Neural progenitor cell (in vitro differentiated cells): Measurements from ENCODE around the gene EDDM3A.

ENCODE experiments used
- EZH2 ChIP-seq: fragments of 200-600 bp; sonication (generic); IDR thresholded peaks from 2 replicates; pipeline ENCODE4 v1.6.1; 2017; ENCODE audit warnings: antibody characterized with exemption, mild to moderate bottlenecking, moderate library complexity
- EZH2phosphoT487 ChIP-seq: fragments of 200-600 bp; sonication (generic); IDR thresholded peaks from 2 replicates; pipeline ENCODE4 v1.6.1; 2017; ENCODE audit warnings: antibody characterized with exemption
- TF ChIP-seq, protein P1 (sequence below): fragments of 200-600 bp; sonication (generic); IDR thresholded peaks from 2 replicates; pipeline ENCODE4 v1.5.1; 2017; ENCODE audit warnings: antibody characterized with exemption, mild to moderate bottlenecking

DNA sequence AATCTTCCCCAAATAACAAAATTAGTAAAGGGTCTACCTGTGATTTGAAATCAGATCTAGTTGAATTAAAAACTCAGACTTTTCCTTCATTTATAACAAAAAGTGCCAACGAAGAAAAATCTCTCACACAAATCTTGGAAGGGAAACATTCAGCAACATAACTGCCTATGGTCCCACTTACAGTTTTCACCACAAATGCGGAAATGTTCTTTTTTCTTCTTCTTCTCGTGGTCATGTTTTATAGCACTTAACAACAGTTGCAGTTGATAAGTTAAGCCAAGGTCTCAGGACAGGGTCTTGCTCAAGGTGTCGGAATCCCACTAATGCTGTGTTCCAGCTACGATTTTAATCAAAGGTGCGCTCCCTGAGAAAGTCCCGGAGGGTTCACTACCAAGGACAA is 45.5 kb downstream of the EDDM3A start:
- TF ChIP-seq, protein P1, sequence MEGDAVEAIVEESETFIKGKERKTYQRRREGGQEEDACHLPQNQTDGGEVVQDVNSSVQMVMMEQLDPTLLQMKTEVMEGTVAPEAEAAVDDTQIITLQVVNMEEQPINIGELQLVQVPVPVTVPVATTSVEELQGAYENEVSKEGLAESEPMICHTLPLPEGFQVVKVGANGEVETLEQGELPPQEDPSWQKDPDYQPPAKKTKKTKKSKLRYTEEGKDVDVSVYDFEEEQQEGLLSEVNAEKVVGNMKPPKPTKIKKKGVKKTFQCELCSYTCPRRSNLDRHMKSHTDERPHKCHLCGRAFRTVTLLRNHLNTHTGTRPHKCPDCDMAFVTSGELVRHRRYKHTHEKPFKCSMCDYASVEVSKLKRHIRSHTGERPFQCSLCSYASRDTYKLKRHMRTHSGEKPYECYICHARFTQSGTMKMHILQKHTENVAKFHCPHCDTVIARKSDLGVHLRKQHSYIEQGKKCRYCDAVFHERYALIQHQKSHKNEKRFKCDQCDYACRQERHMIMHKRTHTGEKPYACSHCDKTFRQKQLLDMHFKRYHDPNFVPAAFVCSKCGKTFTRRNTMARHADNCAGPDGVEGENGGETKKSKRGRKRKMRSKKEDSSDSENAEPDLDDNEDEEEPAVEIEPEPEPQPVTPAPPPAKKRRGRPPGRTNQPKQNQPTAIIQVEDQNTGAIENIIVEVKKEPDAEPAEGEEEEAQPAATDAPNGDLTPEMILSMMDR = no peak
- TF ChIP-seq EZH2 (no peak), EZH2phosphoT487 (no peak)
